ENCODE measurements around the gene ZNF830. TPM values are rescaled to one million over a fixed set of nuclear protein-coding genes. Genes with fewer than 3 reads are reported as not detected.

ZNF830 gene
- total and polyA plus RNA-seq, 9 donors: 13.2 to 29.0 (median 19.0) TPM

DNA sequence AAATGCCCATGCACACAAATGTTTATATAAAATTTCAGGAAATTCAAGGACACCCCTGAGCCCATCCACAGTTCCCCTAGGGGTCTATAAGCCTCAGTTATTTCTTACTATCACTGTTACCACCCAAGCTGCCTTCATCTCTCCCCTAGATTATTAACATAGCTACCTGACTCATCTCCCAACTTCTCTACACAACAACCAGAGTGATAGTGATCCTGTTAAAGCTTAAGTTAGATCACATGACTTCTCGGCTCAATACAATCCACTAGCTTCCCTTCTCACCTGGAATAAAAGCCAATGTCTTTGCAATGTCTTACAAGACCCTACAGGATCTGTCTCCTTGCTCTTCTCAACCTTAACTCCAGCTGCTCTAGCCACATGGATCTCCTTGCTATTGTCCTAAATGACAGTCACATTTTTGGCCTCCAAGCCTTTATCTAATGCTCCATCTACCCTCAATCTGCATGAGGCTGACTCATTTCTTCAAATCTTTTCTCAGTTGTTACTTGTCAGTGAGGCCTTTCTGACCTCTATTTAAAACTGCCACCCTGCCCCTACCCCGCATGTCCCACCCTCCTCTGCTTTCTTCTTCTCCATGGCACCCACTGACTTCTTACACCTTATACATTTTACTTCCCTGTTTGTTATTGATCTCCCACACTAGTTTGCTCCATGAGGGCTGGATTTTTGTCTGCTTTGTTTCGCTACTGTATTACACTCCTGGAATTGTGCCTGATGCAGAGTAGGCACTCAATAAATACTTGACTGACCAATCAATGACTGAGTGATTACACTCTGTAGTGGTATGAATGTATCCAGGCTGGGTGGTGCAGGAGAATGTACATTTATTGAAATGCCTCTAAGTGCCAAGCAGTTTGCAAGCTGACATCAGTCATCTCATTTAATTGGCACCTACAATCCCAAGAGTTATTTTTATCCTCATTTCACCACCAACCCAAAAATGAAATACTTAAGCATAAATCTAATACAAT is 13.8 kb downstream of the ZNF830 start:
- H3K36me3 ChIP-seq: no peaks in the 10 kb centered on the region
- H3K27ac ChIP-seq: no peak overlapping the region
- WGBS, 3 donors: 85 to 87% (median 86%) methylated on average over 3 of the region's 3 CpGs
- no peaks in the 10 kb centered on the region for H3K27me3 ChIP-seq
- DNase-seq: no peak
- intact Hi-C loops (cut with DNase I): no loop called here
- H3K9me3 ChIP-seq: no peaks in the 10 kb centered on the region
- H3K4me3 ChIP-seq: no peak overlapping the region
- TF ChIP-seq POLR2A (IDR thresholded peaks at IDR 0.05) (no peak), EP300 (IDR thresholded peaks at IDR 0.05) (no peak), CTCF (IDR thresholded peaks at IDR 0.05) (no peak)
- H3K4me1 ChIP-seq (ENCODE audit: insufficient read depth): peaks cover 2% of the 10 kb centered on the region

DNA sequence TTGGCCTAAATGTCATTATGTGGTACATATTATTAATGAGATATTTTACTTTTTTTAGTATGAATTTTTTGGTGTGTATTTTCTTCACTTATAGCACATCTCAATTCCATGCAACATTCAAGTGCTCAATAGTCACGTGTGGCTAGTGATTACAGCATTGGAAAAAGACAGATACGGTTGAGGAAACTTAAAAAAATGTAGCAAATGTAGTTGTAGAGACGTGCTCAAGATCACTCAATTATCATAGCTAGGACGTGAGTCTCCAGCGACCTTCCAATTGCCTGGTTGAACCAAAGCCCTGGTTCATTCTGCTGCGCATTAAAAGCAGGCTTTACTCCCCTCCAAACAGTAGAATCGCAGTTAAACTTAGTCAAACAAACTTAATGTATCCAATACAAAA is 17.8 kb downstream of the ZNF830 start:
- no peak overlapping the region for H3K4me3 ChIP-seq
- peaks cover 8% of the 10 kb centered on the region for H3K4me1 ChIP-seq (ENCODE audit: insufficient read depth)
- intact Hi-C loops (cut with DNase I): no loop called here
- H3K36me3 ChIP-seq: no peaks in the 10 kb centered on the region
- H3K27me3 ChIP-seq: no peaks in the 10 kb centered on the region
- 92 to 95% (median 94%) methylated on average over 7 of the region's 7 CpGs for WGBS, 3 donors
- no peak overlapping the region for H3K27ac ChIP-seq
- H3K9me3 ChIP-seq: no peaks in the 10 kb centered on the region
- TF ChIP-seq POLR2A (IDR thresholded peaks at IDR 0.05): no peak
- TF ChIP-seq EP300 (IDR thresholded peaks at IDR 0.05): no peak
- TF ChIP-seq CTCF (IDR thresholded peaks at IDR 0.05): no peak
- no peak for DNase-seq

- WGBS, 3 donors: 16 to 18% (median 17%) methylated on average over 15 of the region's 15 CpGs
- DNase-seq: no peak
- H3K9me3 ChIP-seq: no peaks in the 10 kb centered on the region
- peak overlapping the region; percentile 99 to 100 for H3K27ac ChIP-seq
- peak overlapping the region; percentile 84 for H3K4me3 ChIP-seq
- no peaks in the 10 kb centered on the region for H3K27me3 ChIP-seq
- intact Hi-C loops (cut with DNase I): loop anchor here in 1 of 4 donors (10.0 kb wide), 1 partner anchor 105 kb away; no protein-coding TSS in a partner anchor
- TF ChIP-seq EP300 (IDR thresholded peaks at IDR 0.05) (no peak), POLR2A (IDR thresholded peaks at IDR 0.05) (no peak), CTCF (IDR thresholded peaks at IDR 0.05) (no peak)
- no peaks in the 10 kb centered on the region for H3K36me3 ChIP-seq
- peaks cover 8% of the 10 kb centered on the region for H3K4me1 ChIP-seq (ENCODE audit: insufficient read depth)
These were observed 18.5 kb downstream of the ZNF830 start for GRCh38 chr17:34979650-34980352.

DNA sequence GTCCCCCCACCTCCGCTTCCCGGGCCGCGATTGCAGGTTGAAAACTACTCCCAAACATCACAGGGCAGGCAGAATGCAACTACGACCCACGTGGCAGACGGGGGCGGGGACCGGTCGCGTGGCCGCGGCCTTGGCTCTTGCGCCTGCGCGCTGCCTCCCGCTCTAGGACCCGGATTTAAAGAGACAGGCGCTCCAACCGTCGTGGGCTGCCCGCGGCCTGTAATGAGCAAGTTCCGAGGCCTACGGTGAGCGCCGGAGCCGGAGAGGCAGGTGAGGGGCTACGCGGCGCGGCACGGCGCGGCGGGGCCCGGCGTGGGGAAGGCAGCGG is 19.0 kb downstream of the ZNF830 start, which contains the start of gene LIG3:
LIG3 (plus strand) TSS at position 160 of the 328 bp plus-strand sequence. CDS start 2,494 bp downstream, outside the sequence.
- TF ChIP-seq CTCF (IDR thresholded peaks at IDR 0.05) (no peak), POLR2A (IDR thresholded peaks at IDR 0.05) (peak; percentile 76), EP300 (IDR thresholded peaks at IDR 0.05) (no peak)
- Histone ChIP-seq H3K27ac (peak within 1 kb of the TSS; percentile 99 to 100), H3K4me1 (ENCODE audit: insufficient read depth) (peaks cover 8% of the 10 kb centered on the region), H3K9me3 (no peaks in the 10 kb centered on the region), H3K4me3 (peak within 1 kb of the TSS; percentile 84), H3K36me3 (no peaks in the 10 kb centered on the region), H3K27me3 (no peaks in the 10 kb centered on the region)
- DNase-seq: peak; percentile 94 to 97 (median 96)
- WGBS, 3 donors: 0 to 1% (median 0%) methylated on average over 20 to 39 of the region's 39 CpGs
- intact Hi-C loops (cut with DNase I): loop anchor here in 1 of 4 donors (10.0 kb wide), 1 partner anchor 104 kb away; no protein-coding TSS in a partner anchor

Data from ovary (tissue), 9 donors.